ENCODE measurements around the gene ATE1.

ATE1 gene

GRCh38 chr10:121900443-121901174, 27.2 kb downstream of the ATE1 start:
- H3K9me3 ChIP-seq (ENCODE audit: insufficient read depth, low read length, severe bottlenecking): no peaks in the 10 kb centered on the region
- no peak overlapping the region for H3K27ac ChIP-seq (ENCODE audit: low read length)
- peak; percentile 72 for TF ChIP-seq CTCF (IDR thresholded peaks at IDR 0.05; ENCODE audit: borderline replicate concordance, extremely low read depth, low read length, poor library complexity, severe bottlenecking)
- TF ChIP-seq EZH2 (IDR thresholded peaks at IDR 0.05; ENCODE audit: borderline replicate concordance, low read depth, low read length, severe bottlenecking): no peak
- no peaks in the 10 kb centered on the region for H4K20me1 ChIP-seq (ENCODE audit: insufficient read depth, low read length)
- H3K79me2 ChIP-seq (ENCODE audit: insufficient read depth, low read length): no peaks in the 10 kb centered on the region
- no peaks in the 10 kb centered on the region for H3K27me3 ChIP-seq (ENCODE audit: insufficient read depth, low read length, poor library complexity)
- no peak overlapping the region for H3K4me3 ChIP-seq (ENCODE audit: low read depth in 1 of 2, low read length in 2 of 2)
- peaks cover 55% of the 10 kb centered on the region for H3K36me3 ChIP-seq (ENCODE audit: insufficient read depth, low read length)
- no peaks in the 10 kb centered on the region for H3K4me1 ChIP-seq (ENCODE audit: insufficient read depth, low read length)
- H2AFZ ChIP-seq (ENCODE audit: low read depth, low read length): no peak overlapping the region
- no peak overlapping the region for H3K4me2 ChIP-seq (ENCODE audit: insufficient read depth, low read length)
- ATAC-seq (ENCODE audit: insufficient read depth, low read depth) (peak; percentile 78), DNase-seq (no peak)
- no peak overlapping the region for H3K9ac ChIP-seq (ENCODE audit: low read depth, low read length)

- Histone ChIP-seq H3K9ac (ENCODE audit: low read depth, low read length) (no peak overlapping the region), H4K20me1 (ENCODE audit: insufficient read depth, low read length) (no peaks in the 10 kb centered on the region), H3K9me3 (ENCODE audit: insufficient read depth, low read length, severe bottlenecking) (no peaks in the 10 kb centered on the region), H2AFZ (ENCODE audit: low read depth, low read length) (no peak overlapping the region), H3K79me2 (ENCODE audit: insufficient read depth, low read length) (no peaks in the 10 kb centered on the region), H3K27ac (ENCODE audit: low read length) (no peak overlapping the region), H3K4me1 (ENCODE audit: insufficient read depth, low read length) (no peaks in the 10 kb centered on the region), H3K36me3 (ENCODE audit: insufficient read depth, low read length) (peaks cover 48% of the 10 kb centered on the region), H3K4me2 (ENCODE audit: insufficient read depth, low read length) (no peak overlapping the region), H3K4me3 (ENCODE audit: low read depth in 1 of 2, low read length in 2 of 2) (no peak overlapping the region), H3K27me3 (ENCODE audit: insufficient read depth, low read length, poor library complexity) (no peaks in the 10 kb centered on the region)
- TF ChIP-seq EZH2 (IDR thresholded peaks at IDR 0.05; ENCODE audit: borderline replicate concordance, low read depth, low read length, severe bottlenecking) (no peak), CTCF (IDR thresholded peaks at IDR 0.05; ENCODE audit: borderline replicate concordance, extremely low read depth, low read length, poor library complexity, severe bottlenecking) (no peak)
- DNase-seq: no peak
- no peak for ATAC-seq (ENCODE audit: insufficient read depth, low read depth)
Observed at GRCh38 chr10:121899727-121900126, 28.1 kb downstream of the ATE1 start.

GRCh38 chr10:121891103-121891502, 36.7 kb downstream of the ATE1 start:
- Histone ChIP-seq H3K4me2 (ENCODE audit: insufficient read depth, low read length) (no peak overlapping the region), H3K9me3 (ENCODE audit: insufficient read depth, low read length, severe bottlenecking) (no peaks in the 10 kb centered on the region), H3K79me2 (ENCODE audit: insufficient read depth, low read length) (no peaks in the 10 kb centered on the region), H3K27me3 (ENCODE audit: insufficient read depth, low read length, poor library complexity) (no peaks in the 10 kb centered on the region), H4K20me1 (ENCODE audit: insufficient read depth, low read length) (no peaks in the 10 kb centered on the region), H3K9ac (ENCODE audit: low read depth, low read length) (no peak overlapping the region), H3K36me3 (ENCODE audit: insufficient read depth, low read length) (peaks cover 40% of the 10 kb centered on the region), H2AFZ (ENCODE audit: low read depth, low read length) (no peak overlapping the region), H3K4me3 (ENCODE audit: low read depth in 1 of 2, low read length in 2 of 2) (no peak overlapping the region), H3K27ac (ENCODE audit: low read length) (no peak overlapping the region), H3K4me1 (ENCODE audit: insufficient read depth, low read length) (no peaks in the 10 kb centered on the region)
- no peak for ATAC-seq (ENCODE audit: insufficient read depth, low read depth)
- TF ChIP-seq CTCF (IDR thresholded peaks at IDR 0.05; ENCODE audit: borderline replicate concordance, extremely low read depth, low read length, poor library complexity, severe bottlenecking) (no peak), EZH2 (IDR thresholded peaks at IDR 0.05; ENCODE audit: borderline replicate concordance, low read depth, low read length, severe bottlenecking) (no peak)
- no peak for DNase-seq
